BLaER1 treated with 17β-estradiol and CSF1 and Interleukin-3, amounts not matched to agents 10 nM and 100 nM (cell line): ENCODE results near the gene CNIH2.
A peak's percentile ranks its signal among the peaks of the same experiment; 100 is the strongest.

ENCODE experiments used
- H3K27ac ChIP-seq, 11 experiments: shearing (Covaris generic); formaldehyde crosslinking; 2 replicates each; pipeline ENCODE4 v1.8.1; 2022
- H3K27me3 ChIP-seq, 11 experiments: shearing (Covaris generic); formaldehyde crosslinking; 2 replicates each; pipeline ENCODE4 v1.8.1; 2022
- H3K36me3 ChIP-seq, 11 experiments: shearing (Covaris generic); formaldehyde crosslinking; 2 replicates each; pipeline ENCODE4 v1.8.1; 2022
- H3K4me1 ChIP-seq, 10 experiments: shearing (Covaris generic); formaldehyde crosslinking; 2 replicates each; pipeline ENCODE4 v1.8.1; 2022
- H3K4me2 ChIP-seq, 11 experiments: shearing (Covaris generic); formaldehyde crosslinking; 2 replicates each; pipeline ENCODE4 v1.8.1; 2022
- H3K4me3 ChIP-seq, 10 experiments: shearing (Covaris generic); formaldehyde crosslinking; 2 replicates each; pipeline ENCODE4 v1.8.1; 2022
- H3K9ac ChIP-seq, 11 experiments: shearing (Covaris generic); formaldehyde crosslinking; 2 replicates each; pipeline ENCODE4 v1.8.1; 2022
- H3K9me3 ChIP-seq, 11 experiments: shearing (Covaris generic); formaldehyde crosslinking; replicated peaks in 1 of 11; 2 replicates each; pipeline ENCODE4 v1.8.1; 2022
- H4K20me1 ChIP-seq, 11 experiments: shearing (Covaris generic); formaldehyde crosslinking; 2 replicates each; pipeline ENCODE4 v1.8.1; 2022
- Cebpa-rat ChIP-seq, 11 experiments: shearing (Covaris generic); IDR thresholded peaks; 2 replicates each; pipeline ENCODE4 v1.8.1; 2022

The CNIH2 gene

DNA sequence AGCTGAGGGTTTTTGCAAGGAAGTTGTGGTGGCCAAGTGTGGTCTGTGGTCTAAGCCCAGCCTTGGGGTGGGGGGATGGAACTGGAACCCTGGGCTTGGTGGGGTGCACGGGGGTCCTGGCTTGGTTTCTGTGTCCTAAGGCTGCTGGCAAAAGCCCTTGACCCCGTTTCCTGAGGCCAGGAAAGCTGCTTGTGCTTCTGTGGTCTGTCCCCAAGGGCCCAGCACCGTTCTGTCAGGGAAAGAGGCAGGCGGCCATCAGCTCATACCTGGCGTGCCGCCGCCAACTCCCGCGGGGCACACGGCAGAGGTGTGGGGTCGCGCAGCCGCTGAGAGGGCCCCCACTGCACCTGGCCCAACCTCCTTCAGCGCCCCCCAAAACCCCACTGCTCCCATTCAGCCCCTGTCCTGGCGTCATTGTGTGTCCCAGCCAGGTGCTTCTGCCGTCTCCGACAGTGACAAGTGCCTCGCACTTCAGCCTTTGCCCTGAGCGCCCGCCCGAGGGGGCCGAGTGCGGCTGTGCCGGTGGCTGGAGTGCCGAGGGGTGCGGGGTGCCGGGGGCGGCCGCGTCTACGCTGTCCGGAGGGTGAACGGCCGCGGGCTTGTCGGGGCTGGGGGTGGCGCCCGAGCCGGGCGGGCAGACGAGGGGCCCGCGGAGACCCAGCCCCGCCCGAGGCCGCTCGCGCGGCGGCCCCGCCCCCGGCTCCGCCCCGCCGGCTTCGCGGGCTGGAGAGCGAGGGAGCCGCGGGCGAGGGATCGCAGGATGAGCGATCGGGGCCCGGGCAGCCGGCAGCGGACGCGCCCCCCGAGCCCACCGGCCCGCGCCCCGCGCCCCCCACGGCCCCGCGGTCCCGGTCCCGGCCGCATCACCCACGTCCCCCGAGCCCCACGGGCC lies at the start of gene CNIH2:
Gene CNIH2 (plus strand): TSS at position 705 of the 892 bp plus-strand sequence. CDS start 282 bp downstream, outside the sequence.
- no peak for TF ChIP-seq Cebpa-rat (IDR thresholded peaks at IDR 0.05)
- Histone ChIP-seq H3K36me3 (peaks cover 36 to 38% (median 37%) of the 10 kb centered on the region in 11 experiments), H3K27ac (peak within 1 kb of the TSS in 1 of 11 experiments; percentile 11; a peak in 2 of 22 replicates), H3K4me1 (peaks cover 17 to 66% (median 59%) of the 10 kb centered on the region in 10 experiments), H4K20me1 (peaks cover 60 to 96% (median 86%) of the 10 kb centered on the region in 11 experiments), H3K4me3 (peak within 1 kb of the TSS; percentile 39 to 64 (median 54)), H3K9me3 (no peaks in the 10 kb centered on the region), H3K27me3 (peaks cover 0 to 20% (median 11%) of the 10 kb centered on the region in 11 experiments; a peak in 13 of 22 replicates), H3K9ac (peak within 1 kb of the TSS; percentile 29 to 75 (median 58); a peak in 20 of 22 replicates), H3K4me2 (peak within 1 kb of the TSS; percentile 92 to 99 (median 97))

DNA sequence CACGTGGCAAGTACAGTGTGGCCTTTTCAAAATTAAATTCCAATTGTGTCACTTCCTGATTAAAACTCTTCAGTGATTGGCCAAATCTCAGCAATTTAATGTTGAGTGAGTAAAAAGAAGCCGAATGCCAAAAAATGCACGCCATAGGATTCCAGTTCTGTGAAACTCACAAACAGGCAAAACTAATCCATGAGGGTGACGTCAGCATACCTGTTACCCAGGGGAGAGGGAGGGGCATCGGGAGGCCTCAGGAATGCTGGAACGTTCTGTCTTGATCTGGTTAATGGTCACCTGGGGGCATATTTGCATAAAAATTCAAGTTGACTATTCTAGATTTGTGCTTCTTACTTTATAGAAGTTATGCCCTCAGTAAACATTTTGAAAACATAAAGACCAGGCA lies 49.5 kb upstream of the CNIH2 start:
- Histone ChIP-seq H3K4me3 (no peak overlapping the region), H3K9me3 (no peaks in the 10 kb centered on the region), H3K9ac (no peak overlapping the region), H3K27ac (no peak overlapping the region), H3K36me3 (peaks cover 15 to 97% (median 62%) of the 10 kb centered on the region in 11 experiments), H4K20me1 (peaks cover 0 to 21% (median 0%) of the 10 kb centered on the region in 11 experiments; a peak in 3 of 22 replicates), H3K4me2 (no peak overlapping the region), H3K4me1 (peaks cover 0 to 20% (median 1%) of the 10 kb centered on the region in 10 experiments; a peak in 6 of 20 replicates), H3K27me3 (no peaks in the 10 kb centered on the region)
- TF ChIP-seq Cebpa-rat (IDR thresholded peaks at IDR 0.05), result no peak

DNA sequence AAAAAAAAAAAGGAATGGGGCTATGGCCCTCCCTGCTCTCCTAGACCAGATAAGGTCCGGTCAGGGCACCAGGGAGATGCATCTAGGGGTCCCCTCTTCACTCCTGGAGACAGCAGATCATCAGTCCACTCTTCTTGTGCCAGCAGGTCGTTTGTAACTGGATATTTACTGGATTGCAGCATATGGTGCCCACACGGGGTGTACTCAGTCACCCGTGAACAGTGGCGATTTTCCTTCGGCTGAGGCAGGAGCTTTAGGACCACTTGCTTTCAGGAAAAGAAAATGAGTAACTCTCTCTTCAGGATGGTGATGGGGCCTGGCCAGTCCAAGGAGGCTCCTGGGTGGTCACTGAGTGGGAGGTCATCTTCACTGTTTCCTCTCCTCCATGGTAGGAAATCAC lies 47.8 kb upstream of the CNIH2 start:
- peaks cover 13 to 97% (median 67%) of the 10 kb centered on the region in 11 experiments for H3K36me3 ChIP-seq
- H3K4me1 ChIP-seq, result peaks cover 0 to 31% (median 5%) of the 10 kb centered on the region in 10 experiments; a peak in 15 of 20 replicates
- no peak for TF ChIP-seq Cebpa-rat (IDR thresholded peaks at IDR 0.05)
- H3K27me3 ChIP-seq, result no peaks in the 10 kb centered on the region
- H3K9me3 ChIP-seq, result no peaks in the 10 kb centered on the region
- H3K9ac ChIP-seq, result no peak overlapping the region
- H3K4me3 ChIP-seq, result no peak overlapping the region
- no peak overlapping the region for H3K4me2 ChIP-seq
- no peak overlapping the region for H3K27ac ChIP-seq
- peaks cover 0 to 27% (median 0%) of the 10 kb centered on the region in 11 experiments; a peak in 3 of 22 replicates for H4K20me1 ChIP-seq

DNA sequence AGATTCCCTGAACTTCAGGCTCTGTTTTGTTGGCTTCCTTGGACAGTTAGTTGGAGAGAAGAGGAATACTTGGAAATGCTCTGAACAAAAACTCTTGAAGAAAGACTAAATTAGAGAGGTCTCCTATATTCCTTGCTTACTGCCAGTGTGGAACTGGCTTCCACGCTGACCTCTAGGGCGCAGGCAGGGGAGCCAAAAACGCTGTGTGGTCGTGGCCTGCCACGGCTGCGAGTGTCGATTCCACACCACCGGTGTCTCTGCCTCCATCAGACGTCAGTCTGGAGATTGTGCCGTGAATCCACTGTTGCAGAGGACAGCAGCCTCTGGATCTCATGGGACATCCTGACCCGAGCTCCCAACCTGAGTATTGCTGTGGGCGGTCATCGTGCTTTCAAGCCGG lies 47.0 kb upstream of the CNIH2 start:
- Histone ChIP-seq H3K4me3 (no peak overlapping the region), H3K9me3 (no peaks in the 10 kb centered on the region), H3K36me3 (peaks cover 12 to 97% (median 71%) of the 10 kb centered on the region in 11 experiments)

DNA sequence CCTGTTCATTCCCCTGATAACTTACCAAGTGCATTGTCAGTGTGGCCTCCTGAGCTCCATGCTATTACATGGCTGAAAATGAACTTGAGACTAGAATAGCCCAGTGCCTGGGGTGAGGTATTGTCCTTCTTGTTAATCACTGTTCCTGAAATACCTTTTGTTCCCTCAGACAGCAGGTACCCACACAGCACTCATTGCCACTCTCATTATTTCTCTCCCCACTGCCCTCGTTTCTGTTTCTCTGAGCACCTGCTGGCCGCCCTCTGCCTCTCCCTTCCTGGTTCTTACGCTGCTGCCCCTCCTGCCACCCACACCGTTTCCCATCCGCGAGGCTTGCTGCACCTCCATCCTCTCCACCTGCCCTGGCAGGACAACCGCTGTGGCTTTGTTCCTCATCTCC lies 46.4 kb upstream of the CNIH2 start:
- H3K9ac ChIP-seq, result peak overlapping the region in 1 of 11 experiments; percentile 19; a peak in 1 of 22 replicates
- H3K27me3 ChIP-seq, result no peaks in the 10 kb centered on the region
- no peak overlapping the region for H3K27ac ChIP-seq
- no peak overlapping the region for H3K4me2 ChIP-seq
- peaks cover 12 to 97% (median 71%) of the 10 kb centered on the region in 11 experiments for H3K36me3 ChIP-seq
- no peak overlapping the region for H3K4me3 ChIP-seq
- no peaks in the 10 kb centered on the region for H3K9me3 ChIP-seq
- no peak for TF ChIP-seq Cebpa-rat (IDR thresholded peaks at IDR 0.05)
- peaks cover 0 to 35% (median 0%) of the 10 kb centered on the region in 11 experiments; a peak in 3 of 22 replicates for H4K20me1 ChIP-seq
- peaks cover 0 to 45% (median 19%) of the 10 kb centered on the region in 10 experiments; a peak in 16 of 20 replicates for H3K4me1 ChIP-seq

More for the DNA sequence above, 47.0 kb upstream of the CNIH2 start:
- no peaks in the 10 kb centered on the region for H3K27me3 ChIP-seq
- peak overlapping the region in 1 of 11 experiments; percentile 19; a peak in 2 of 22 replicates for H3K9ac ChIP-seq
- H3K27ac ChIP-seq, result no peak overlapping the region
- H4K20me1 ChIP-seq, result peaks cover 0 to 30% (median 0%) of the 10 kb centered on the region in 11 experiments; a peak in 3 of 22 replicates
- peaks cover 0 to 39% (median 13%) of the 10 kb centered on the region in 10 experiments; a peak in 16 of 20 replicates for H3K4me1 ChIP-seq
- H3K4me2 ChIP-seq, result no peak overlapping the region
- no peak for TF ChIP-seq Cebpa-rat (IDR thresholded peaks at IDR 0.05)

DNA sequence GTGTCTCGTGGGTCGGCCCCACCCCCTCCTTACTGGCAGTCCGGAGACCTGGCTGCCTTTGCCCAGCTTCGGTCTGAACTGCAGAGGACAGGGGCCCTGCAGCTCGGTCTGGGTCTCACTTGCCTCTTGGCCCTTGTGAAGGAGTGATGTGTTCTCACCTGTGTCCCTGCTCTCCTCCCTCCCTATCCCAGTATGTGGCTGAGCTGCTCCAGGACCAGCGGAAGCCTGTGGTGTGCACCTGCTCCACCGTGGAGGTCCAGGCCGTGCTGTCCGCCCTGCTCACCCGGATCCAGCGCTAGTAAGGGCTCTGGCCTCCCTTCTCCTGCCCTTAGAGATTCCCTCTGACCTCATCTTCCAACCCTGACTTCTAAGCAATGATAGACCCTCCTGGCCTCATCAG lies 45.2 kb upstream of the CNIH2 start:
- TF ChIP-seq Cebpa-rat (IDR thresholded peaks at IDR 0.05), result no peak
- Histone ChIP-seq H3K9me3 (no peaks in the 10 kb centered on the region), H3K4me1 (peaks cover under 1 to 57% (median 31%) of the 10 kb centered on the region in 10 experiments; a peak in 17 of 20 replicates), H3K9ac (no peak overlapping the region; a peak in 1 of 22 replicates), H3K36me3 (peaks cover 12 to 94% (median 69%) of the 10 kb centered on the region in 11 experiments), H3K4me2 (peak overlapping the region in 2 of 11 experiments; percentile 18 to 35; a peak in 1 of 22 replicates), H4K20me1 (peaks cover 0 to 32% (median 0%) of the 10 kb centered on the region in 11 experiments; a peak in 3 of 22 replicates), H3K4me3 (no peak overlapping the region), H3K27ac (no peak overlapping the region), H3K27me3 (no peaks in the 10 kb centered on the region)

DNA sequence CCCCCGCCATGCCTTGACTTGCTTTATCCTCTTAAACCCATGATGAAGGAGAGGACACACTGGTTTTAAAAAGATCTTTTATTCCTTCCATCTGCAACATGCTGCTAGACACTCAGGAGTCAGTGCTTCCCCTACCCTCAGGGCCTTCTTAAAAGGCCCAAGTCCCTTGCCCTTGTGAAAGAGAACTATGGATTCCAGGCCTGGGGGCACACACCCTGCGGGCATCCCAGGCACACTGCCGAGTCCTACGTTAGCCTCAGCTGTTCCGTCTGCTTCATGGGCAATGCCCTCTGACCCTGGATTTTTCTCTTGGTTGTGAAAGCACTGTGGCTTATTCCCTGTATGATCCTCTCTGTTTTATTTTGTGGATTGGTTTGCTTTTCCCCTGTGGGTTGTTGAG lies 44.7 kb upstream of the CNIH2 start:
- no peak overlapping the region for H3K4me3 ChIP-seq
- H3K9ac ChIP-seq, result peak overlapping the region in 2 of 11 experiments; percentile 21 to 31; a peak in 1 of 22 replicates
- no peaks in the 10 kb centered on the region for H3K27me3 ChIP-seq
- peaks cover 12 to 92% (median 66%) of the 10 kb centered on the region in 11 experiments for H3K36me3 ChIP-seq
- H3K4me2 ChIP-seq, result peak overlapping the region in 5 of 11 experiments; percentile 16 to 35 (median 18); a peak in 6 of 22 replicates
- no peaks in the 10 kb centered on the region for H3K9me3 ChIP-seq
- H3K4me1 ChIP-seq, result peaks cover 5 to 62% (median 36%) of the 10 kb centered on the region in 10 experiments
- no peak for TF ChIP-seq Cebpa-rat (IDR thresholded peaks at IDR 0.05)
- peaks cover 0 to 29% (median 0%) of the 10 kb centered on the region in 11 experiments; a peak in 3 of 22 replicates for H4K20me1 ChIP-seq
- no peak overlapping the region for H3K27ac ChIP-seq

DNA sequence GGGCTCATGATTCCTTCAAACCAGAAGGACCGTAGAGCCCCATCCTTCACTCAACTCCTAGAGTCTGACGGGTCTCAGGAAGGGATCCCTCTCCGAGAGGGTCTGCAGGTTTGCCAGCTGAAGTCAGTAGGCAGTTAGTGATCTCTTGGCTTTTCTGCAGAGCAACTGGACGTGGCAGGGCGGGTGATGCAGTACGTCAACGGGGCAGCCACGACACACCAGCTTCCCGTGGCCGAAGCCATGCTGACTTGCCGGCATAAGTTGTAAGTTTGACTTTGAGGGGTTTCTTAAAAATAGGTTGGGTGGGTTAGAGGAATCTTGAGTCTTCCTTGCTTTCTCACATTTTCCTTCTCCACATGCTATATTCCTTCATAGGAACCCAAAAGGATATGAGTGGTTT lies 42.8 kb upstream of the CNIH2 start:
- Histone ChIP-seq H3K9ac (no peak overlapping the region), H3K4me1 (peaks cover 24 to 81% (median 55%) of the 10 kb centered on the region in 10 experiments), H3K9me3 (no peaks in the 10 kb centered on the region), H3K27me3 (no peaks in the 10 kb centered on the region), H3K36me3 (peaks cover 12 to 90% (median 57%) of the 10 kb centered on the region in 11 experiments), H3K4me2 (peak overlapping the region in 9 of 11 experiments; percentile 8 to 96 (median 82); a peak in 16 of 22 replicates), H3K4me3 (no peak overlapping the region), H4K20me1 (peaks cover 0 to 42% (median 0%) of the 10 kb centered on the region in 11 experiments; a peak in 4 of 22 replicates), H3K27ac (no peak overlapping the region)
- TF ChIP-seq Cebpa-rat (IDR thresholded peaks at IDR 0.05), result no peak
